IMR-90 (cell line): ENCODE results near the gene LONP2. TPM values are rescaled to one million over a fixed set of nuclear protein-coding genes. Genes with fewer than 3 reads are reported as not detected.

Experiments used
- ATAC-seq: fragments of 200-7000 bp; cut with Tn5 transposase; 2 replicates; pipeline ENCODE4 v1.9.1; 2020; ENCODE audit warnings: low read depth, mild to moderate bottlenecking, moderate library complexity
- BruUV-seq: library from RNA; stranded (reverse); fragments of 400-500 nt; replicated peaks from 2 replicates; lab custom pipeline; 2021; lab: Mats Ljungman, UMichigan
- CTCF ChIA-PET: fragments of 300-600 bp; formaldehyde crosslinking; extraction: SDS; loops from one replicate; lab custom pipeline; 2021; ENCODE audit warnings: antibody characterized with exemption; lab: Yijun Ruan, JAX
- POLR2A ChIA-PET: fragments of 300-600 bp; sonication (Branson Sonifier 250); formaldehyde crosslinking; loops from one replicate; lab custom pipeline; 2022; ENCODE audit warnings: antibody characterized with exemption; ENCODE audit not compliant: unreplicated experiment; lab: Charles Lee
- DNase-seq: peaks from one replicate; pipeline ENCODE4 v3.0.0; 2013
- H2AFZ ChIP-seq: replicated peaks from 2 replicates; pipeline ENCODE3; 2013; ENCODE audit warnings: low read length, mild to moderate bottlenecking; ENCODE audit not compliant: poor library complexity
- H2AK5ac ChIP-seq: 2 replicates; pipeline ENCODE4 v1.6.1; 2013; ENCODE audit warnings: low read depth, low read length, inconsistent platforms
- H2AK9ac ChIP-seq: replicated peaks from 2 replicates; pipeline ENCODE3; 2013; ENCODE audit warnings: mild to moderate bottlenecking, low read depth, low read length, moderate library complexity; ENCODE audit not compliant: poor library complexity
- H2BK120ac ChIP-seq: 2 replicates; pipeline ENCODE4 v1.6.1; 2013; ENCODE audit warnings: low read depth, low read length, inconsistent platforms
- H2BK15ac ChIP-seq: 3 replicates; pipeline ENCODE4 v1.6.1; 2013; ENCODE audit warnings: low read depth, low read length, inconsistent platforms
- H2BK20ac ChIP-seq: 2 replicates; pipeline ENCODE4 v1.6.1; 2013; ENCODE audit warnings: low read depth, mild to moderate bottlenecking, inconsistent platforms, low read length, moderate library complexity
- H2BK5ac ChIP-seq: 2 replicates; pipeline ENCODE4 v1.6.1; 2013; ENCODE audit warnings: mild to moderate bottlenecking, low read depth, low read length, inconsistent platforms; ENCODE audit not compliant: poor library complexity, severe bottlenecking
- H3K14ac ChIP-seq: replicated peaks from 2 replicates; pipeline ENCODE4 v1.6.1; 2013; ENCODE audit warnings: low read depth, low read length, inconsistent platforms
- H3K18ac ChIP-seq: 2 replicates; pipeline ENCODE4 v1.6.1; 2013; ENCODE audit warnings: low read depth, low read length, control low read depth
- H3K23ac ChIP-seq: 2 replicates; pipeline ENCODE4 v1.6.1; 2013; ENCODE audit warnings: low read depth, low read length, inconsistent platforms
- H3K27ac ChIP-seq: 2 replicates; pipeline ENCODE4 v1.5.1; 2013; ENCODE audit warnings: mild to moderate bottlenecking, control low read depth, low read length; ENCODE audit not compliant: insufficient read depth
- H3K27me3 ChIP-seq: 2 replicates; pipeline ENCODE4 v1.6.1; 2013; ENCODE audit warnings: low read length; ENCODE audit not compliant: control insufficient read depth, insufficient read depth
- H3K36me3 ChIP-seq: 2 replicates; pipeline ENCODE4 v1.6.1; 2013; ENCODE audit warnings: low read length, mixed read lengths; ENCODE audit not compliant: control insufficient read depth, insufficient read depth
- H3K4ac ChIP-seq: 2 replicates; pipeline ENCODE4 v1.6.1; 2013; ENCODE audit warnings: low read depth, low read length, inconsistent platforms
- H3K4me1 ChIP-seq: 2 replicates; pipeline ENCODE4 v1.6.1; 2013; ENCODE audit warnings: low read length, mixed read lengths; ENCODE audit not compliant: control insufficient read depth, insufficient read depth
- H3K4me2 ChIP-seq: 2 replicates; pipeline ENCODE4 v1.6.1; 2013; ENCODE audit warnings: low read depth, mild to moderate bottlenecking, control low read depth, low read length, moderate library complexity
- H3K4me3 ChIP-seq: 2 replicates; pipeline ENCODE4 v1.5.1; 2013; ENCODE audit warnings: low read depth, mild to moderate bottlenecking, control low read depth, low read length, moderate library complexity; ENCODE audit not compliant: insufficient read depth
- H3K56ac ChIP-seq: 2 replicates; pipeline ENCODE4 v1.6.1; 2013; ENCODE audit warnings: low read length, inconsistent platforms; ENCODE audit not compliant: insufficient read depth; ENCODE audit errors: extremely low read depth
- H3K79me1 ChIP-seq, 2 experiments: 2 replicates each; pipeline ENCODE4 v1.6.1; 2013; ENCODE audit warnings: low read length in 2 of 2, inconsistent platforms in 1 of 2, low read depth in 1 of 2
- H3K9ac ChIP-seq: 2 replicates; pipeline ENCODE4 v1.6.1; 2013; ENCODE audit warnings: low read depth, low read length, control low read depth
- H3K9me1 ChIP-seq: 2 replicates; pipeline ENCODE4 v1.6.1; 2013; ENCODE audit warnings: low read length, inconsistent platforms; ENCODE audit not compliant: insufficient read depth
- H3K9me3 ChIP-seq: 2 replicates; pipeline ENCODE4 v1.6.1; 2013; ENCODE audit warnings: low read length; ENCODE audit not compliant: control insufficient read depth, insufficient read depth
- H4K20me1 ChIP-seq: 2 replicates; pipeline ENCODE4 v1.6.1; 2013; ENCODE audit warnings: low read length, inconsistent platforms; ENCODE audit not compliant: insufficient read depth
- H4K5ac ChIP-seq: 2 replicates; pipeline ENCODE4 v1.6.1; 2013; ENCODE audit warnings: mild to moderate bottlenecking, low read depth, low read length, control low read depth
- H4K8ac ChIP-seq, 2 experiments: 2 replicates each; pipeline ENCODE4 v1.6.1; 2013; ENCODE audit warnings: low read depth in 2 of 2, low read length in 2 of 2, control low read depth in 1 of 2, inconsistent platforms in 1 of 2
- H4K91ac ChIP-seq: 2 replicates; pipeline ENCODE4 v1.6.1; 2013; ENCODE audit warnings: low read depth, low read length, inconsistent platforms; ENCODE audit not compliant: insufficient read depth
- BHLHE40 ChIP-seq: fragments of 150-350 bp; IDR thresholded peaks from 2 replicates; pipeline ENCODE4 v1.6.1; 2016; ENCODE audit warnings: mild to moderate bottlenecking, low read depth, low read length
- CEBPB ChIP-seq: IDR thresholded peaks from 2 replicates; pipeline ENCODE4 v1.6.1; 2012; ENCODE audit warnings: low read depth, low read length, improper control_type of control experiment
- CHD1 ChIP-seq: IDR thresholded peaks from 2 replicates; pipeline ENCODE4 v1.6.1; 2012; ENCODE audit warnings: low read depth, low read length, improper control_type of control experiment
- FOS ChIP-seq: fragments of 150-350 bp; IDR thresholded peaks from 2 replicates; pipeline ENCODE4 v1.6.1; 2016; ENCODE audit warnings: low read depth, low read length
- MAFK ChIP-seq: IDR thresholded peaks from 2 replicates; pipeline ENCODE4 v1.6.1; 2012; ENCODE audit warnings: low read depth, low read length, improper control_type of control experiment
- MAZ ChIP-seq: IDR thresholded peaks from 2 replicates; pipeline ENCODE4 v1.6.1; 2012; ENCODE audit warnings: low read depth, mild to moderate bottlenecking, low read length, improper control_type of control experiment, moderate library complexity, borderline replicate concordance
- MXI1 ChIP-seq: IDR thresholded peaks from 2 replicates; pipeline ENCODE4 v1.6.1; 2012; ENCODE audit warnings: low read depth, mild to moderate bottlenecking, low read length, moderate library complexity, borderline replicate concordance
- NFE2L2 ChIP-seq: fragments of 150-350 bp; IDR thresholded peaks from 2 replicates; pipeline ENCODE4 v1.6.1; 2016; ENCODE audit warnings: low read depth, mild to moderate bottlenecking, low read length
- POLR2A ChIP-seq: IDR thresholded peaks from 2 replicates; pipeline ENCODE4 v1.6.1; 2012; ENCODE audit warnings: mild to moderate bottlenecking, low read depth, low read length
- RAD21 ChIP-seq: IDR thresholded peaks from 2 replicates; pipeline ENCODE4 v1.6.1; 2012; ENCODE audit warnings: low read length, improper control_type of control experiment
- RCOR1 ChIP-seq: IDR thresholded peaks from 2 replicates; pipeline ENCODE4 v1.6.1; 2012; ENCODE audit warnings: mild to moderate bottlenecking, low read length, improper control_type of control experiment; ENCODE audit not compliant: insufficient replicate concordance
- RFX5 ChIP-seq: IDR thresholded peaks from 2 replicates; pipeline ENCODE4 v1.8.0; 2012; ENCODE audit warnings: low read depth, mild to moderate bottlenecking, low read length, moderate library complexity
- SMC3 ChIP-seq: fragments of 150-350 bp; IDR thresholded peaks from 2 replicates; pipeline ENCODE4 v1.6.1; 2016; ENCODE audit warnings: low read depth, mild to moderate bottlenecking, antibody characterized with exemption, low read length, moderate library complexity
- WGBS, 2 experiments: methylation state at CpG; one replicate each; pipeline versions ENCODE4 v1.1.5 to v1.1.7; 2013; ENCODE audit warnings: missing lambda C conversion rate in 2 of 2; ENCODE audit not compliant: insufficient read length in 1 of 2; ENCODE audit errors: extremely low coverage in 2 of 2; 5-methylcytosine and 5-hydroxymethylcytosine counted together
- dilution Hi-C: fragments of 300-500 bp; cut with HindIII; formaldehyde crosslinking; loops from one replicate; pipeline ENCODE4 v1.14.3; 2018; ENCODE audit warnings: low sequenced_read_pairs; ENCODE audit not compliant: unreplicated experiment
- in situ Hi-C: fragments of 300-500 bp; cut with MboI; formaldehyde crosslinking; loops from 3 replicates; pipeline ENCODE4 v1.14.3; 2019; ENCODE audit warnings: low sequenced_read_pairs, inconsistent platforms, mixed read lengths
- intact Hi-C: fragments of 100-400 bp; cut with micrococcal nuclease; formaldehyde crosslinking; loops from 2 replicates; pipeline ENCODE4 v1.10.0; 2022
- polyA plus RNA-seq, 3 experiments: library from polyadenylated mRNA; depleted of rRNA; stranded (reverse); fragments of >200 nt; gene quantifications; 2 replicates each; pipeline ENCODE4 v1.2.3, GENCODE V29; 2012; ENCODE audit warnings: low replicate concordance in 1 of 3
- total RNA-seq: library from RNA; depleted of rRNA; stranded (reverse); fragments of >200 nt; gene quantifications from 2 replicates; pipeline ENCODE4 v1.2.3, GENCODE V29; 2012
- TF ChIP-seq, protein P1 (sequence below): fragments of 150-350 bp; IDR thresholded peaks from 2 replicates; pipeline ENCODE4 v1.6.1; 2016; ENCODE audit warnings: low read depth, mild to moderate bottlenecking, low read length, moderate library complexity, borderline replicate concordance
- TF ChIP-seq, protein P2 (sequence below): conservative IDR thresholded peaks from 2 replicates; pipeline ENCODE4 v1.5.1; 2012; ENCODE audit warnings: mild to moderate bottlenecking, low read depth, low read length, improper control_type of control experiment
- TF ChIP-seq, protein P3 (sequence below): fragments of 150-350 bp; IDR thresholded peaks from 2 replicates; pipeline ENCODE4 v1.6.1; 2017; ENCODE audit warnings: mild to moderate bottlenecking, antibody characterized with exemption, low read length, low read depth

Gene LONP2
- total and polyA plus RNA-seq, 2 of the 4 experiments (the other 2 are of a cell fraction), result 31.5 to 90.9 TPM

DNA sequence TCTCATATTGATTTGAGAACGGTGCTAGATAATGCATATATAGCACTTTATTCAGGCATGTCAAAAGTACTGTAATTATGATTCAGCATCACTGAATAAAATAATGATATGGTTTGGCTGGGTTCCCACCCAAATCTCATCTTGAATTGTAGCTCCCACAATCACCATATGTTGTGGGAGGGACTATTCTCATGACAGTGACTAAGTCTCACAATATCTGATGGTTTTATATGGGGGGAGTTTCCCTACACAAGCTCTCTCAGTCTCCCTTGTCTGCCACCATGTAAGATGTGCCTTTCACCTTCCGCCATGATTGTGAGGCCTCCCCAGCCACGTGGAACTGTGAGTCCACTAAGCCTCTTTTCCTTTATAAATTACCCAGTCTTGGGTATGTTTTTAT, 25.6 kb upstream of the LONP2 start:
- CTCF ChIA-PET, result interaction anchor here (0.8 kb wide), 1 partner anchor 24 kb away, joined by 4 read pairs; no protein-coding TSS in a partner anchor
- in situ Hi-C loops, result no loop called here
- ATAC-seq, result no peak
- Histone ChIP-seq H4K8ac (no peak overlapping the region), H3K4me2 (no peak overlapping the region), H3K27me3 (peaks cover 27% of the 10 kb centered on the region), H3K27ac (no peak overlapping the region), H3K18ac (no peak overlapping the region), H3K9me3 (no peaks in the 10 kb centered on the region), H4K91ac (no peak overlapping the region), H3K23ac (no peak overlapping the region), H2BK15ac (no peak overlapping the region), H3K4me3 (no peak overlapping the region), H2BK20ac (no peak overlapping the region), H2AK5ac (no peak overlapping the region), H3K36me3 (no peaks in the 10 kb centered on the region), H4K20me1 (no peaks in the 10 kb centered on the region), H3K9me1 (no peaks in the 10 kb centered on the region), H3K4me1 (no peaks in the 10 kb centered on the region), H3K9ac (no peak overlapping the region), H2BK120ac (no peak overlapping the region), H4K5ac (no peak overlapping the region), H3K56ac (no peak overlapping the region), H2BK5ac (no peak overlapping the region), H3K14ac (no peak overlapping the region), H2AFZ (no peak overlapping the region), H3K4ac (no peak overlapping the region), H3K79me1 (no peaks in the 10 kb centered on the region), H2AK9ac (no peak overlapping the region)
- DNase-seq, result no peak
- POLR2A ChIA-PET, result no interaction called here
- dilution Hi-C loops, result no loop called here
- BruUV-seq, result no TSS peak
- intact Hi-C loops, result no loop called here
- TF ChIP-seq MAZ, result no peak
- TF ChIP-seq CEBPB, result no peak
- TF ChIP-seq CHD1, result no peak
- TF ChIP-seq, protein P1, sequence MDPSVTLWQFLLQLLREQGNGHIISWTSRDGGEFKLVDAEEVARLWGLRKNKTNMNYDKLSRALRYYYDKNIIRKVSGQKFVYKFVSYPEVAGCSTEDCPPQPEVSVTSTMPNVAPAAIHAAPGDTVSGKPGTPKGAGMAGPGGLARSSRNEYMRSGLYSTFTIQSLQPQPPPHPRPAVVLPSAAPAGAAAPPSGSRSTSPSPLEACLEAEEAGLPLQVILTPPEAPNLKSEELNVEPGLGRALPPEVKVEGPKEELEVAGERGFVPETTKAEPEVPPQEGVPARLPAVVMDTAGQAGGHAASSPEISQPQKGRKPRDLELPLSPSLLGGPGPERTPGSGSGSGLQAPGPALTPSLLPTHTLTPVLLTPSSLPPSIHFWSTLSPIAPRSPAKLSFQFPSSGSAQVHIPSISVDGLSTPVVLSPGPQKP, result no peak
- no peak for TF ChIP-seq SMC3
- TF ChIP-seq RFX5, result no peak
- TF ChIP-seq MAFK, result no peak
- TF ChIP-seq, protein P2, sequence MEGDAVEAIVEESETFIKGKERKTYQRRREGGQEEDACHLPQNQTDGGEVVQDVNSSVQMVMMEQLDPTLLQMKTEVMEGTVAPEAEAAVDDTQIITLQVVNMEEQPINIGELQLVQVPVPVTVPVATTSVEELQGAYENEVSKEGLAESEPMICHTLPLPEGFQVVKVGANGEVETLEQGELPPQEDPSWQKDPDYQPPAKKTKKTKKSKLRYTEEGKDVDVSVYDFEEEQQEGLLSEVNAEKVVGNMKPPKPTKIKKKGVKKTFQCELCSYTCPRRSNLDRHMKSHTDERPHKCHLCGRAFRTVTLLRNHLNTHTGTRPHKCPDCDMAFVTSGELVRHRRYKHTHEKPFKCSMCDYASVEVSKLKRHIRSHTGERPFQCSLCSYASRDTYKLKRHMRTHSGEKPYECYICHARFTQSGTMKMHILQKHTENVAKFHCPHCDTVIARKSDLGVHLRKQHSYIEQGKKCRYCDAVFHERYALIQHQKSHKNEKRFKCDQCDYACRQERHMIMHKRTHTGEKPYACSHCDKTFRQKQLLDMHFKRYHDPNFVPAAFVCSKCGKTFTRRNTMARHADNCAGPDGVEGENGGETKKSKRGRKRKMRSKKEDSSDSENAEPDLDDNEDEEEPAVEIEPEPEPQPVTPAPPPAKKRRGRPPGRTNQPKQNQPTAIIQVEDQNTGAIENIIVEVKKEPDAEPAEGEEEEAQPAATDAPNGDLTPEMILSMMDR, result no peak
- TF ChIP-seq, protein P3, sequence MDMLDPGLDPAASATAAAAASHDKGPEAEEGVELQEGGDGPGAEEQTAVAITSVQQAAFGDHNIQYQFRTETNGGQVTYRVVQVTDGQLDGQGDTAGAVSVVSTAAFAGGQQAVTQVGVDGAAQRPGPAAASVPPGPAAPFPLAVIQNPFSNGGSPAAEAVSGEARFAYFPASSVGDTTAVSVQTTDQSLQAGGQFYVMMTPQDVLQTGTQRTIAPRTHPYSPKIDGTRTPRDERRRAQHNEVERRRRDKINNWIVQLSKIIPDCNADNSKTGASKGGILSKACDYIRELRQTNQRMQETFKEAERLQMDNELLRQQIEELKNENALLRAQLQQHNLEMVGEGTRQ, result no peak
- TF ChIP-seq MXI1, result no peak
- no peak for TF ChIP-seq RAD21
- TF ChIP-seq POLR2A, result no peak
- no peak for TF ChIP-seq BHLHE40
- TF ChIP-seq FOS, result no peak
- no peak for TF ChIP-seq RCOR1
- TF ChIP-seq NFE2L2, result no peak
- WGBS, 2 experiments, result no CpG with 5 or more reads among the region's 3 CpGs
